ENCODE results near the gene STEAP1B. TPM values are rescaled to one million over a fixed set of nuclear protein-coding genes. Genes with fewer than 3 reads are reported as not detected.
"Not testable (repeated sequence)": the region's sequence is repeated elsewhere in the genome, so short reads cannot be mapped to it uniquely, and the experiment has no call there.

Gene STEAP1B
- 1 to 10 TPM in 2 of 4 donors, not detected in 2; 1.2 to 3.5 TPM for total RNA-seq

DNA sequence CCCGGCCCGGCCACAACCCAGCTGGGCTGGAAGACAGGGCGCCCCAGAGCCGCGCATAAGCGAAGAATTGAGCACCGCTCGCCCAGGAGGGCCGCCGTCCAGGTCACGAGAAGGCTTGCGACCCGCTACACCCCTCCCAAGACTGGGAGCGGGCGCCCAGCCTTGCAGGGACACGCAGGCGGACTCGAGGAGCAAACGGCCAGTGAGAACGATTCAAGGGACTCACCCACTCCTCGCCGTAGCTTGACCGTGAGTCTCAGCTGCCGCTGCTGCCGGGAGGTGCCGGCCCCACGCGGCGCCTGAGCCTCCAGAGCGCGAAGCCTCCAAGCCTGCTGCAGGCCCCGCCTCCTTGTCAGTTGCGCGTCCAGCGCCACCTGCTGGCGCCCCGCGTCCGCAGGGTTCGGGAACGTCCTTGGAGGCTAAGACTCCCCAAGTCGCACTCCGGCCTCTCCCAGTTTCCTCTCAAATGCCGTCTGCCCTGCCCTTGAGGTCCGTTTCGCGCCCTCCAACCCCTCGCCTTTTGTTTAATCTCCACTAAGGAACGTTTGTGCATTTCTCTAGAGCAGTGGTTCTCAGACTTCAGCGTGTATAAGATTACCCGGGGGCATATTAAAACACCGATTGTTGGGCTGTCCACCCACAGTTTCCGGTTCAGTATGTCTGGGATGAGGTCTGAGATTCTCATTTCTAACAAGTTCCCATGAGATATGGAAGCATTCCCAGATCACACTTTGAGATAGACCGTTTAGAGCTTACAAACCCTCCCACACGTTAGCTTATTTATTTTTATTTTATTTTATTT is at the start of gene STEAP1B:
Gene STEAP1B, minus strand, starts transcription at position 301 of the 802 bp plus-strand sequence. CDS start 5,333 bp downstream, outside the sequence.
- Histone ChIP-seq H3K4me3 (peak within 1 kb of the TSS in 1 of 2 donors; percentile 28), H3K27ac (peak within 1 kb of the TSS in 1 of 2 donors; percentile 7)
- TF ChIP-seq, protein P1, sequence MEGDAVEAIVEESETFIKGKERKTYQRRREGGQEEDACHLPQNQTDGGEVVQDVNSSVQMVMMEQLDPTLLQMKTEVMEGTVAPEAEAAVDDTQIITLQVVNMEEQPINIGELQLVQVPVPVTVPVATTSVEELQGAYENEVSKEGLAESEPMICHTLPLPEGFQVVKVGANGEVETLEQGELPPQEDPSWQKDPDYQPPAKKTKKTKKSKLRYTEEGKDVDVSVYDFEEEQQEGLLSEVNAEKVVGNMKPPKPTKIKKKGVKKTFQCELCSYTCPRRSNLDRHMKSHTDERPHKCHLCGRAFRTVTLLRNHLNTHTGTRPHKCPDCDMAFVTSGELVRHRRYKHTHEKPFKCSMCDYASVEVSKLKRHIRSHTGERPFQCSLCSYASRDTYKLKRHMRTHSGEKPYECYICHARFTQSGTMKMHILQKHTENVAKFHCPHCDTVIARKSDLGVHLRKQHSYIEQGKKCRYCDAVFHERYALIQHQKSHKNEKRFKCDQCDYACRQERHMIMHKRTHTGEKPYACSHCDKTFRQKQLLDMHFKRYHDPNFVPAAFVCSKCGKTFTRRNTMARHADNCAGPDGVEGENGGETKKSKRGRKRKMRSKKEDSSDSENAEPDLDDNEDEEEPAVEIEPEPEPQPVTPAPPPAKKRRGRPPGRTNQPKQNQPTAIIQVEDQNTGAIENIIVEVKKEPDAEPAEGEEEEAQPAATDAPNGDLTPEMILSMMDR (IDR thresholded peaks at IDR 0.05), result peak; percentile 68 to 86 (median 76)

DNA sequence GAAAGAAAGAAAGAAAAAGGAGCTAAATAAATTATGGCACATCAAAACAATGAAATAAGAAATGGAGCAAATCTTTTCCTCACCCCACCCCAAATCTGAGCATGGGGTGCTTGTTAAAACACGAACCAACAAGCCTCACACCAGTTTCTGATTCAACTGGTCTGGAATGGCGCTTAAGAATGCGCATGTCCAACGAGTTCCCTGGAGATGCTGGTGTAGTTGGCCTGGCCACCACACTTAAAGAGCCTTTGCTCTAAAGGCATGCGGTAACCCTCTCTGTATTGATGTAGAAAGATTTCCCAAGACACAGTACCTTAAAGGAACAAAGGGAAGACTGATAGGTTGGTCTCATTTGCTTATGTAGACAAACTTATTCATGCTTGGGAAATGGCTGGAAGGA is 49.1 kb upstream of the STEAP1B start:
- H3K4me3 ChIP-seq, result no peak overlapping the region
- intact Hi-C loops (cut with DNase I; ENCODE audit: low total_unique reads), result no loop called here
- H3K36me3 ChIP-seq, result no peaks in the 10 kb centered on the region
- no peaks in the 10 kb centered on the region for H3K9me3 ChIP-seq
- no peak for DNase-seq
- peaks cover 0 to 9% of the 10 kb centered on the region in 2 donors for H3K4me1 ChIP-seq
- TF ChIP-seq, protein P1 (IDR thresholded peaks at IDR 0.05), result no peak
- TF ChIP-seq POLR2A (IDR thresholded peaks at IDR 0.05), result no peak
- no peaks in the 10 kb centered on the region for H3K27me3 ChIP-seq
- no peak overlapping the region for H3K27ac ChIP-seq

More for the DNA sequence above, at the start of gene STEAP1B:
- H3K27me3 ChIP-seq; H3K36me3 ChIP-seq; H3K4me1 ChIP-seq; intact Hi-C loops (cut with DNase I; ENCODE audit: low total_unique reads); H3K9me3 ChIP-seq: not testable (repeated sequence)
- peak; percentile 78 to 87 for DNase-seq

DNA sequence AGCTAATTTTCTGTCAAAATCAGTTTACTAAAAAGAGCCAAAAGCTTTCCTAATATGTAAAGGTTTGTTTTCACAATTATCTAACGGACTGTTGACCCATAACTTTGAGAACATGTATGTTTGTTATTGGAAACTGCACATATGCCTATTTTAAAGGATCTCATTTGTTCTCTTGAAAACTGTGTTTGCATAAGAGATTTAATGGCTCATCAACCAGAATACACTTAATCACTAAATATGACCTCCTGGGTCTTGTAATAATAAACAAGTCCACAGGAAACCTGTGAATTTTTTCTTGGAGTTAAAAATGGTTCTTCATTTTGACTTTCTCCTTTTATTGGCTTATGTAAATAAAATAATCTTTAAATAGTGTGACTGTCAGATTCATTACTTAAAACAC is 48.3 kb upstream of the STEAP1B start:
- H3K4me3 ChIP-seq, result no peak overlapping the region
- no peak for DNase-seq
- H3K27ac ChIP-seq, result no peak overlapping the region
- H3K4me1 ChIP-seq, result peaks cover 0 to 9% of the 10 kb centered on the region in 2 donors
- TF ChIP-seq, protein P1 (IDR thresholded peaks at IDR 0.05), result no peak
- TF ChIP-seq POLR2A (IDR thresholded peaks at IDR 0.05), result no peak
- no peaks in the 10 kb centered on the region for H3K36me3 ChIP-seq
- intact Hi-C loops (cut with DNase I; ENCODE audit: low total_unique reads), result no loop called here
- H3K27me3 ChIP-seq, result no peaks in the 10 kb centered on the region
- no peaks in the 10 kb centered on the region for H3K9me3 ChIP-seq

DNA sequence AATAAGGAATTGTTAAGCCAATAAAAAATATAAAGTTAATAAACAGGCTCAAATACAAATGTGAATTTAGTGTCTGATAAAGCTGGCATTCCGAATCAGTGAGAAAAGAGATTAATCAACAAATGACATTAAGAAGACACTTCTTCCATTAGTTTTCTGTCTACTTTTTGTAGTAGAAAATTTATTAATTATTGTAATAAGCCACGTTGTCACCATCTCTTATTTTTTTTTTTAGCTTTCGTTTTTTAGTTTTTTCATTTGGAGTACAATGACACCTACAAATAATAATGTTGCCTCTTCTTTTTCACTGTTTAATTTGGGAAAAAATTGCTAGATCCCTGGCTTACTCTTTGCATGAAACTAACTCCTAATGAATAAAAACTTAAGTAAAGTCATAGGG is 46.8 kb upstream of the STEAP1B start:
- no peak overlapping the region for H3K27ac ChIP-seq
- no peaks in the 10 kb centered on the region for H3K27me3 ChIP-seq

DNA sequence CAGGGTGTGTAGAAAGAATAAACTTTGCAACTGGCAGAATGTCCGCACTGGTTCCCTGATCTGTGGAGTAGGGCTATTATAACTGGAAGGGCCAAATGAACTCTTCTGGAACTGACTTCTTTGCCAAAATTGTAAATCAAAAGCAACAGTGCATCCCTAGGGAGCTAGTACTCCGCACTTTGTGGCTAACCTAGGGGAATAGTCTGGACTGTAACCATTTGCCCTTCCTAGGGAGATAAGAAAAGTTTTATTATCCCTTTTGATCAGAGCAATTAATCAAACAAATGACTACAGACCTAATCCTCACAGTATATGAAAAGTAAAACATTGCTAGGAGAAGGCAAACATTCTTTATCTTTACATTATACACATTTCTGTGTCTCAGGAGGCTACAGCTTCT is 45.5 kb upstream of the STEAP1B start:
- H3K9me3 ChIP-seq, result no peaks in the 10 kb centered on the region
- TF ChIP-seq POLR2A (IDR thresholded peaks at IDR 0.05), result no peak
- TF ChIP-seq, protein P1 (IDR thresholded peaks at IDR 0.05), result no peak
- no peak overlapping the region for H3K4me3 ChIP-seq
- DNase-seq, result no peak
- H3K36me3 ChIP-seq, result no peaks in the 10 kb centered on the region
- peaks cover 0 to 3% of the 10 kb centered on the region in 2 donors for H3K27me3 ChIP-seq
- intact Hi-C loops (cut with DNase I; ENCODE audit: low total_unique reads), result no loop called here
- H3K27ac ChIP-seq, result no peak overlapping the region
- H3K4me1 ChIP-seq, result peaks cover 0 to 8% of the 10 kb centered on the region in 2 donors

More for the DNA sequence above, 46.8 kb upstream of the STEAP1B start:
- H3K9me3 ChIP-seq, result no peaks in the 10 kb centered on the region
- no peaks in the 10 kb centered on the region for H3K36me3 ChIP-seq
- DNase-seq, result no peak
- TF ChIP-seq POLR2A (IDR thresholded peaks at IDR 0.05), result no peak
- peaks cover 0 to 9% of the 10 kb centered on the region in 2 donors for H3K4me1 ChIP-seq
- intact Hi-C loops (cut with DNase I; ENCODE audit: low total_unique reads), result no loop called here
- no peak overlapping the region for H3K4me3 ChIP-seq
